OCI-LY7 (cell line): Measurements from ENCODE around the gene ST8SIA2.

Source experiments
- CTCF ChIP-seq: fragments of 200-600 bp; sonication (generic); conservative IDR thresholded peaks from 2 replicates; pipeline ENCODE4 v1.5.1; 2014; ENCODE audit warnings: mild to moderate bottlenecking, antibody characterized with exemption, low read length, moderate library complexity, mixed read lengths
- EZH2phosphoT487 ChIP-seq: fragments of 200-600 bp; sonication (generic); IDR thresholded peaks from 2 replicates; pipeline ENCODE4 v1.6.1; 2018; ENCODE audit warnings: low read depth, borderline replicate concordance, mild to moderate bottlenecking, mixed run types, antibody characterized with exemption, low read length, moderate library complexity, mixed read lengths

- no peak for TF ChIP-seq CTCF
- TF ChIP-seq EZH2phosphoT487: no peak
Observed at GRCh38 chr15:92376109-92376508, 17.6 kb upstream of the ST8SIA2 start.
